HepG2 (cell line): Measurements from ENCODE around the gene CORO1C. TPM values are rescaled to one million over a fixed set of nuclear protein-coding genes. Genes with fewer than 3 reads are reported as not detected.

Experiments
- ATAC-seq: fragments of 200-7000 bp; cut with Tn5 transposase; 3 replicates; pipeline ENCODE4 v1.9.1; 2020; ENCODE audit warnings: mild to moderate bottlenecking, moderate library complexity
- BruUV-seq: library from RNA; stranded (reverse); fragments of 400-500 nt; replicated peaks from 2 replicates; lab custom pipeline; 2021; lab: Mats Ljungman, UMichigan
- CTCF ChIA-PET: fragments of 300-600 bp; formaldehyde crosslinking; extraction: SDS; loops from one replicate; lab custom pipeline; 2021; ENCODE audit warnings: low total read pairs, inconsistent platforms, low intra/inter-chr PET ratio; lab: Yijun Ruan, JAX
- POLR2A ChIA-PET: fragments of 350-600 bp; sonication (Branson Sonifier 250); formaldehyde crosslinking; loops from one replicate; lab custom pipeline; 2020; ENCODE audit warnings: antibody characterized with exemption, inconsistent platforms; lab: Yijun Ruan, JAX
- DNase-seq: peaks from one replicate; pipeline ENCODE4 v3.0.0-alpha.2; 2015; ENCODE audit warnings: low spot score
- FAIRE-seq: peaks from 3 replicates; lab custom pipeline; 2011; peaks lifted over from hg19 to GRCh38; lab: Jason Lieb, UNC
- H2AFZ ChIP-seq: one replicate; pipeline ENCODE4 v1.6.1; 2011; ENCODE audit warnings: low read length, inconsistent platforms
- H3K27ac ChIP-seq: fragments of 300-600 bp; 3 replicates; pipeline ENCODE4 v1.8.0; 2011; ENCODE audit warnings: mixed run types, mild to moderate bottlenecking, mixed read lengths, low read length, inconsistent platforms; ENCODE audit not compliant: insufficient read depth; ENCODE audit errors: extremely low read length
- H3K27me3 ChIP-seq, 2 experiments: fragments of 200-600 bp in 1 of 2; 2 replicates in 1 of 2; 3 replicates in 1 of 2; pipeline versions ENCODE4 v1.6.0 to v1.8.0; 2011; ENCODE audit warnings: low read length in 2 of 2, mild to moderate bottlenecking in 2 of 2, moderate library complexity in 2 of 2, inconsistent platforms in 1 of 2; ENCODE audit not compliant: insufficient read depth in 2 of 2, control insufficient read depth in 1 of 2
- H3K36me3 ChIP-seq, 2 experiments: fragments of 200-600 bp in 1 of 2; replicated peaks in 1 of 2; 2 replicates in 1 of 2; 3 replicates in 1 of 2; pipeline versions ENCODE4 v1.5.1 to v1.8.0; 2011; ENCODE audit warnings: low read length in 2 of 2, inconsistent platforms in 1 of 2; ENCODE audit not compliant: insufficient read depth in 2 of 2, control insufficient read depth in 1 of 2
- H3K4me1 ChIP-seq: 2 replicates; pipeline ENCODE4 v1.5.1; 2012; ENCODE audit warnings: low read length, inconsistent platforms; ENCODE audit not compliant: insufficient read depth
- H3K4me2 ChIP-seq: 2 replicates; pipeline ENCODE4 v1.6.0; 2011; ENCODE audit warnings: low read depth, low read length, inconsistent platforms
- H3K4me3 ChIP-seq, 3 experiments: fragments of 200-600 bp in 1 of 3; sonication (generic), shearing (Covaris generic) in 1 of 3; replicated peaks in 1 of 3; 2 replicates each; pipeline ENCODE4 v1.5.1; 2011 to 2016; ENCODE audit warnings: low read length in 3 of 3, inconsistent platforms in 2 of 3, low read depth in 2 of 3, mild to moderate bottlenecking in 2 of 3, control low read depth in 1 of 3, mixed read lengths in 1 of 3; ENCODE audit not compliant: insufficient read depth in 1 of 3
- H3K79me2 ChIP-seq: one replicate; pipeline ENCODE4 v1.6.1; 2011; ENCODE audit warnings: low read length, inconsistent platforms; ENCODE audit not compliant: insufficient read depth
- H3K9ac ChIP-seq: 2 replicates; pipeline ENCODE4 v1.6.0; 2011; ENCODE audit warnings: mild to moderate bottlenecking, low read depth, low read length, inconsistent platforms; ENCODE audit not compliant: insufficient read depth
- H3K9me3 ChIP-seq: 2 replicates; pipeline ENCODE4 v1.5.1; 2012; ENCODE audit warnings: mild to moderate bottlenecking, low read length
- H4K20me1 ChIP-seq: 2 replicates; pipeline ENCODE4 v1.6.0; 2011; ENCODE audit warnings: inconsistent platforms, mild to moderate bottlenecking, low read length, moderate library complexity; ENCODE audit not compliant: insufficient read depth
- KDM4B ChIP-seq: sonication (generic); formaldehyde crosslinking; IDR thresholded peaks from 2 replicates; pipeline ENCODE4 v1.4.0; 2020; ENCODE audit warnings: missing genetic modification reagents
- MXD4 ChIP-seq: IDR thresholded peaks from 2 replicates; pipeline ENCODE4 v1.6.1; 2016; ENCODE audit warnings: mild to moderate bottlenecking, missing biosample characterization, missing genetic modification reagents
- RBM22 ChIP-seq: fragments of 200-400 bp; formaldehyde crosslinking; optimal IDR thresholded peaks from 2 replicates; pipeline ENCODE3; 2017; ENCODE audit warnings: mild to moderate bottlenecking, low read length, moderate library complexity
- SKI ChIP-seq: fragments of 450-650 bp; IDR thresholded peaks from one replicate; pipeline ENCODE4 v1.6.1; 2018; ENCODE audit warnings: mild to moderate bottlenecking; ENCODE audit not compliant: partially characterized antibody
- ZNF30 ChIP-seq: sonication (generic); formaldehyde crosslinking; IDR thresholded peaks from 2 replicates; pipeline ENCODE4 v1.5.0; 2020; ENCODE audit warnings: mild to moderate bottlenecking, missing genetic modification reagents
- WGBS: methylation state at CpG from one replicate; pipeline ENCODE4 v1.1.6; 2017; ENCODE audit warnings: low lambda C conversion rate; 5-methylcytosine and 5-hydroxymethylcytosine counted together
- in situ Hi-C: cut with HindIII; loops from 2 replicates; pipeline ENCODE4 v1.10.0; 2017; ENCODE audit warnings: low pct_unique_long_range_greater_than_20kb; ENCODE audit not compliant: extremely low pct_ligation_motif_present
- intact Hi-C: fragments of 100-400 bp; cut with micrococcal nuclease; formaldehyde crosslinking; loops from one replicate; pipeline ENCODE4 v1.10.0; 2022; ENCODE audit not compliant: unreplicated experiment
- polyA plus RNA-seq, 8 experiments: library from polyadenylated mRNA; depleted of rRNA in 3 of 8; stranded (reverse) in 7 of 8; unstranded in 1 of 8; fragments of >200 nt; fragmentation: Illumina TruSeq in 4 of 8; extraction: Trizol in 4 of 8; gene quantifications; 2 replicates each; pipeline versions ENCODE4 v1.2.1 to v1.2.3, GENCODE V29; 2011 to 2016; ENCODE audit warnings: low read depth in 4 of 8, missing spikeins in 1 of 8, mixed read lengths in 1 of 8; ENCODE audit not compliant: insufficient read depth in 1 of 8
- total RNA-seq, 5 experiments: library from RNA; depleted of rRNA; stranded (reverse); fragments of >200 nt; fragmentation: Illumina TruSeq; extraction: Trizol; gene quantifications; 2 replicates each; pipeline ENCODE4 v1.2.3, GENCODE V29; 2016; ENCODE audit warnings: low read depth in 1 of 5
- TF ChIP-seq, protein P1 (sequence below): sonication (generic); formaldehyde crosslinking; IDR thresholded peaks from 2 replicates; pipeline ENCODE4 v1.8.1; 2023; ENCODE audit warnings: mild to moderate bottlenecking, moderate library complexity, missing genetic modification reagents
- TF ChIP-seq, protein P2 (sequence below): sonication (generic); formaldehyde crosslinking; IDR thresholded peaks from 2 replicates; pipeline ENCODE4 v1.4.0; 2020; ENCODE audit warnings: missing genetic modification reagents

The CORO1C gene
- total and polyA plus RNA-seq, 2 of the 13 experiments (the other 11 are each of a cell fraction or from before 2014, with no cell fraction given): 73.7 to 131 TPM

DNA sequence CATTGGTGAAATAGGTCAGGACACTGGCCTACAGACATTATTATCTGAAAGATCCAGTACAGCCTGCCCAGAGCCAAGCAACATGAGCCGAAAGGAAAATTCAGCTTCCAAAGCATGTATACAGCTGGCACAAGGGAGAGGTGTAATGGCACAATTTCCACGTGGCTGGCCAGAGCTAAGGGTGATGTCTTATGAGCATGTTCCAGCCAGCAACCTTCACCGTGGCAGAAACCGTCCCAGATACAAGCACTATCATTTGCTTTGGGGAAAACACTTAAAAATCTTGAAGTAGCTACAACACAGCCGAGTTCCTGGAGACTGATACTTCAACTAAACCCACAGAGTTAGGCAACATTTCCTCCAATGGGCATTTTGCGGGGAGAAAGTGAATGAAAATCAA is 44.5 kb downstream of the CORO1C start:
- ChIA-PET CTCF (no interaction called here), POLR2A (no interaction called here)
- in situ Hi-C loops (no loop called here), intact Hi-C loops (no loop called here)
- Histone ChIP-seq H3K27ac (no peak overlapping the region), H2AFZ (no peak overlapping the region), H3K27me3 (no peaks in the 10 kb centered on the region), H3K4me1 (peaks cover 76% of the 10 kb centered on the region), H3K9me3 (no peaks in the 10 kb centered on the region), H3K79me2 (peaks cover 92% of the 10 kb centered on the region), H3K4me3 (no peak overlapping the region), H4K20me1 (no peaks in the 10 kb centered on the region; the same call in 1 of the 2 replicates), H3K4me2 (no peak overlapping the region), H3K36me3 (peaks cover 0 to 6% of the 10 kb centered on the region in 2 experiments; a peak in 2 of 5 replicates), H3K9ac (no peak overlapping the region)
- no peak for TF ChIP-seq KDM4B (CRISPR knock-in tag)
- TF ChIP-seq ZNF30 (CRISPR knock-in tag): no peak
- no peak for TF ChIP-seq SKI
- TF ChIP-seq MXD4 (CRISPR knock-in tag): no peak
- TF ChIP-seq, protein P1, sequence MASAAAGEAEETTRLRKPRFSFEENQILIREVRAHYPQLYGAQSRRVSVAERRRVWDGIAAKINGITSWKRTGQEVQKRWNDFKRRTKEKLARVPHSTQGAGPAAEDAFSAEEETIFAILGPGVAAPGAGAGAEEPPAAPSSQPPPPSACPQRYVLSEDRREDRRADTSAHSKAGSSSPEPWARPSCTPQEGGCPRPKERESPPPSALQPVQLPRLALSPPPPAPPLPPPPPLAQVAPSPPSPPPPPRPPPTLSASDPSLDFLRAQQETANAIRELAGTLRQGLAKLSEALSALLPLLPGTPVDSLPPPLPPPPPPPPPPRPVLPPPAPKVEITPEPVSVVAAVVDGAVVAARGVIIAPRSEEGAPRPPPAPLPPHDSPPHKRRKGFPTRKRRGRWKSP (CRISPR knock-in tag): no peak
- peak; percentile 72 for TF ChIP-seq RBM22
- TF ChIP-seq, protein P2, sequence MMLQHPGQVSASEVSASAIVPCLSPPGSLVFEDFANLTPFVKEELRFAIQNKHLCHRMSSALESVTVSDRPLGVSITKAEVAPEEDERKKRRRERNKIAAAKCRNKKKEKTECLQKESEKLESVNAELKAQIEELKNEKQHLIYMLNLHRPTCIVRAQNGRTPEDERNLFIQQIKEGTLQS: no peak
- ATAC-seq (no peak), FAIRE-seq (no peak), DNase-seq (no peak)
- WGBS: 100% methylated on average over 6 of the region's 6 CpGs
- no TSS peak for BruUV-seq
